ELR (cell line): ENCODE data around the gene KCTD2.
A peak's percentile ranks its signal among the peaks of the same experiment; 100 is the strongest.
"Not testable (repeated sequence)": the region's sequence is repeated elsewhere in the genome, so short reads cannot be mapped to it uniquely, and the experiment has no call there.

Source experiments
- DNase-seq: peaks from one replicate; pipeline ENCODE4 v3.0.0-alpha.2; 2015; ENCODE audit warnings: low read depth

Gene KCTD2

DNA sequence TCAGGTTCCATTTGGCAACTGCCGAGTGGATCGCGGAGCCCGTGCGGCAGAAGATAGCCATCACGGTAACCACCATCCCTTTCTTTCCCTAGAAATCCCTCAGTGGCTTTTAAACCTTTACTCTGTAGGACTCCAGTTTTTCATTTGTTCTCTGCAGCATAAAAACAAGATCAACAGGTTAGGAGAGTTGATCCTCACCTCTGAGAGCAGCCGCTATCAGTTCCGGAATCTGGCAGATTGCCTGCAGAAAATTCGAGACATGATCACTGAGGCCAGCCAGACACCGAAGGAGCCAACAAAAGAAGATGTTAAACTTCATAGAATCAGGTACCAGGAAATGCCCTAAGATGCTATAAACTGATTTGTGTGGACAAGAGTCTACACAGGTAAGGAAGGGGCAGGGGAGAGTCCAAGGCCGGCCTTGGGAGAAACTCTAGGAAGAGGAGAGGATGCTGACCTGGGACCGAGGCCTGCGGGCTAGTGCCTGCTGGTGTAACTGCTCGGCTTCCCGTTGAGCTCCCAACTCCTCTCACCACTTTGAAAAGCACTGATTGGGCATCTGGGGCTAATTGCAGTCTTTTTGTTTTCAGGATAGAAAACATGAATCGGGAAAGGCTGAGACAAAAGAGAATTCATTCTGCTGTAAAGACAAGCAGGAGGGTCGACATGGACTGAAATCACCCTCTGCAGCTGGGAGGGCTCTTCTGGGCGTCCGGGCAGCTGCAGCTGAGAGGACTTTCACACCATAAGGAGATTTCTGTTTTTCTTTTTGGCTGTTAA lies 26.5 kb upstream of the KCTD2 start:
- no peak for DNase-seq

DNA sequence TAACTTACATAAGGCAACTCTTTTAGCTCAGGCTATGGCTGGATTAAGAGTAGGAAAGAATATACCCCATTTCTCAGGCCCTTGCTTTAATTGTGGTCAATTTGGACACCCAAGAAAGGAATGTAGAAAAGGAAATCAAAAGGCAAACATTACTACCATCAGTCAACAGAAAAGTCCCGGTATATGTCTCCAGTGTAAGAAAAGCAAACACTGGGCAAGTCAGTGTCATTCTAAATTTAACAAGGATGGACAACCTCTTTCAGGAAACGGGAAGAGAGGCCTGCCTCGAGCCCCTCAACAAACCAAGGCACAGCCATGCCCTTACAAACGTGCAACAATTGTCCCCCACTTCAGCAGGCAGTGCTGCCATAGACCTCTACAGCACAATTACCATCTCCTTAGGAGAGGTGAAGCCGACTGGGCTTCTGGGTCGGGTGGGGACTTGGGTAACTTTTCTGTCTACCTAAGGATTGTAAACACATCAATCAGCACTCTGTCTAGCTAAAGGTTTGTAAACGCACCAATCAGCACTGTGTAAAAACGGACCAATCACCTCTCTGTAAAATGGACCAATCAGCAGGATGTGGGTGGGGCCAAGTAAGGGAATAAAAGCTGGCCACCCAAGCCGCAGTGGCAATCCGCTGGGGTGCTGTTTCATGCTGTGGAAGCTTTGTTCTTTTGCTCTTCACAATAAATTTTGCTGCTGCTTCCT lies 22.2 kb upstream of the KCTD2 start:
- no peak for DNase-seq

GRCh38 chr17:75025398-75025734 lies 21.7 kb upstream of the KCTD2 start:
- DNase-seq, result not testable (repeated sequence)

GRCh38 chr17:75026650-75027049 lies 20.4 kb upstream of the KCTD2 start:
- DNase-seq, result not testable (repeated sequence)

- no peak for DNase-seq
These were observed 16.9 kb upstream of the KCTD2 start for GRCh38 chr17:75030161-75030560.

DNA sequence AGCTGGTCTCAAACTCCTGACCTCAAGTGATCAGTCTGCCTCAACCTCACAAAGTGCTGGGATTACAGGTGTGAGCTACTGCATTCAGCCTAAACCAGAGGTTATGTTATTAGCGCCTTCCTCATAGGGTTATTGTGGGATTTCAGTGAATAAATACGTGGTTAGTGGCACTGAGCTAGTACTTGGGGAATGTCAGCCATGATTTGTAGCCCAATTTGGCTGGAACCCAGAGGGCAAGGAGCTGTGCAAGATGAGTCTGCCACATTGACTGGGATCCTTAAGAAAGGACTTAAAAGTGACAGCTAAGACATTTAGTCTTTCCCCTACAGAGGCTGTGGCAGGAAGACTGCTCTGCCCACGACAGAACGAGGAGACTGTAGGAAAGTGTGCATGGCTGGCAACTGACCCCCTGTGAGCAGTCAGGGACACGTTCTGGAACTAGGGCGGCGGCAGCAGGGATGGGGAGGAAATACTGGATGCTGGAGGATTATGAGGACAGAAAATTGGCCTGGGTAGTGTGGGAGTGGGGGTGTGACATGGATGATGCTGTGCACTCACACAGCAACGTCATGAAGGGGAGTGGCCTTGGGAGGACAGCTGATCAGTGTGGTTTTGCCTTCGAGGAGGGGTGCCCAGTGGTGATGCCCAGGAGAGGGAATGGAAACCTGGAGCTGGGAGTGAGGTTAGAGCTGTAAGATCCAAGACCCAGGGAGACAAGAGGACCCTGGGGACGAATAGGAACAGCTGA lies 14.9 kb upstream of the KCTD2 start:
- peak; percentile 87 for DNase-seq

GRCh38 chr17:75032720-75033280 lies 14.2 kb upstream of the KCTD2 start:
- DNase-seq, result peak; percentile 47

GRCh38 chr17:75033346-75034235 lies 13.4 kb upstream of the KCTD2 start:
- DNase-seq, result peak; percentile 96

- peak; percentile 93 for DNase-seq
These were observed 12.7 kb upstream of the KCTD2 start for GRCh38 chr17:75034236-75034908.

- peak; percentile 5 for DNase-seq
These were observed 10.3 kb upstream of the KCTD2 start for GRCh38 chr17:75036643-75037268.

DNA sequence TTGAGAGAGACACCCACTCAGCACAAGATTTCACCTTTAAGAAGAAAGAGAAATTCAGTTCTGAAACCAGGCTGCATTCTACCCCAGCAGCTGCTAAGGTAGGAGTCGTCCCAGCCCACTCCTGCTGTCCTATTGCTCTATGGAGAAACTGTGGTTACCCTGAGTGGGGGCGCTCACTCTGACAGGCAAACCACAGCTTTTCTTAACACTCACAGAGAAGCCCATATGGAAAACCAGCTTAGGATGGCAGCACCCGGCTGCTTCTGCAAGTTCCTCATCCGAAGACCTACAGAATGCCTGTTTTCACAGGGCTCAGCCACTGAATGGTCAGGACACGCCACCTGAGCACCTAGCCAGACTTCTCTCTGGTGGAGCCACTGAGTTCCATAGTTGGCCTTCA lies 7.8 kb upstream of the KCTD2 start:
- DNase-seq, result no peak

- no peak for DNase-seq
These were observed 5.3 kb upstream of the KCTD2 start for GRCh38 chr17:75041656-75042280.

DNA sequence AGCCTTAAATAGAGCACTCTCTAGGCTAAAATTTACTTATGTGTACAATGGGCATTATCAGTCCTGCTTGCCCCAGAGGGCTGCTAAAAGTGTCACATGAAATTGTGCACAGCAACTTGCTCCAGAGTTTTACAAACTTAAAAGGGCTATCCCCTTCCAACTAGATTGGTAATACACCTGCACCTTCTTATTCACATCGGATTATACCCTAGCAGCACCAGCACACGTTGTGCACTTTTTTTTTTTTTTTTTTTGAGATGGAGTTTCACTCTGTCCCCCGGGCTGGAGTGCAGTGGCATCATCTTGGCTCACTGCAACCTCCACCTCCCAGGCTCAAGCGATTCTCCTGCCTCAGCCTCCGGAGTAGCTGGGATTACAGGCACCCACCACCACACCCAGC lies 3.2 kb upstream of the KCTD2 start:
- not testable (repeated sequence) for DNase-seq

- DNase-seq, result no peak
These were observed 2.3 kb upstream of the KCTD2 start for GRCh38 chr17:75044716-75045115.

DNA sequence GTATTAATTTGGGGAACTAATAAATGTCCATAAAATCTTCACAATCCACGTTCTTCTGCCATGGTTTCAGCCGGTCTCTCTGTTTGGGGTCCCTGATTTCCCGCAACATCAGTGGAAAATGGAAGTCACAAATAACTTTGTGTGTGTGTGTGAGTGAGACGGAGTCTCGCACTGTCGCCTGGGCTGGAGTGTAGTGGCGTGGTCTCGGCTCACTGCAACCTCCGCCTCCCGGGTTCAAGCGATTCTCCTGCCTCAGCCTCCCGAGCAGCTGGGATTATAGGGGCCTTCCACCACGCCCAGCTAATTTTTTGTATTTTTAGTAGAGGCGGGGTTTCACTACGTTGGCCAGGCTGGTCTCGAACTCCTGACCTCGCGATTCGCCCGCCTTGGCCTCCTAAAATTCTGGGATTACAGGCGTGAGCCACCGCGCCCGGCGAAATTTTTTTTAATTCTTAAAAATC lies 1.0 kb upstream of the KCTD2 start:
- not testable (repeated sequence) for DNase-seq

GRCh38 chr17:75047398-75048098 lies 523 bp downstream of the KCTD2 start:
- peak; percentile 37 for DNase-seq

DNA sequence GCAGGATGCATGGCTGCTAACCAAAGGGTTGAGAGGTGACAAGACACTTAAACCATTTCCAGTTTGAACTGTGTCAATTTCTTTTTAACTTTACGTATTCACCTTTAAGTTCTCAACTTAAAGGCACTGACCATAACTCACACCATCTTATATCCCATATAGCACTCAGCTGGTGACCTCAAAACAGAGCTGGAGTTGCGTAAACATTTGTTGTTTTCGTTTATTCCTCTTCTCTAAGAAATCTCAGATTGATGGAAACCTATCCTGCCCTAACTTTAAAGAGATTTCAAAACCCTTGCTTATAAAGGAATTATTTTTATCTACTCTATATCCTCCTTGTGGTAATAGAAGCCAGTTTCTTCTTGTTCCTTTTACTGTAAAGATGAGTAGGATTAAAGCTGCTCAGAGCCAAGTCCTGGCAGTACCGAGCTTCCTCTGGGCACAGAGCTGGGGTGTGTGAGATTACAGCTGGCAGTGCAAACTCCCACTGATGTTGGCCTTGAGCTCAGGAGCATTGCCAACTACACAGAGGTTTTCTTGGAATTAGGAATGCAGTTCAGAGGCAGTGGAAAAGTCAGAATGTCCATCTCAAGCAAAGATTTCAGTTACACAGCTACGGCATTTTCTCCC lies 1.3 kb downstream of the KCTD2 start:
- DNase-seq, result peak; percentile 20

GRCh38 chr17:75049057-75049456 lies 2.0 kb downstream of the KCTD2 start:
- no peak for DNase-seq

GRCh38 chr17:75049706-75050105 lies 2.7 kb downstream of the KCTD2 start:
- no peak for DNase-seq
